Muscle of arm (tissue), 12 donors: ENCODE results near the gene FLNC. TPM values are rescaled to one million over a fixed set of nuclear protein-coding genes. Genes with fewer than 3 reads are reported as not detected.

ENCODE experiments used
- DNase-seq: peaks from one replicate; pipeline ENCODE4 v3.0.0-alpha.2; 2013
- polyA plus RNA-seq, 12 donors: library from polyadenylated mRNA; unstranded; fragments of 120-200 nt; gene quantifications; one replicate each; pipeline ENCODE4 v1.2.1, GENCODE V29; 2013; ENCODE audit not compliant: insufficient read length in 12 of 12

Gene FLNC
- polyA plus RNA-seq, 12 donors, result 192 to 1,098 (median 430) TPM

DNA sequence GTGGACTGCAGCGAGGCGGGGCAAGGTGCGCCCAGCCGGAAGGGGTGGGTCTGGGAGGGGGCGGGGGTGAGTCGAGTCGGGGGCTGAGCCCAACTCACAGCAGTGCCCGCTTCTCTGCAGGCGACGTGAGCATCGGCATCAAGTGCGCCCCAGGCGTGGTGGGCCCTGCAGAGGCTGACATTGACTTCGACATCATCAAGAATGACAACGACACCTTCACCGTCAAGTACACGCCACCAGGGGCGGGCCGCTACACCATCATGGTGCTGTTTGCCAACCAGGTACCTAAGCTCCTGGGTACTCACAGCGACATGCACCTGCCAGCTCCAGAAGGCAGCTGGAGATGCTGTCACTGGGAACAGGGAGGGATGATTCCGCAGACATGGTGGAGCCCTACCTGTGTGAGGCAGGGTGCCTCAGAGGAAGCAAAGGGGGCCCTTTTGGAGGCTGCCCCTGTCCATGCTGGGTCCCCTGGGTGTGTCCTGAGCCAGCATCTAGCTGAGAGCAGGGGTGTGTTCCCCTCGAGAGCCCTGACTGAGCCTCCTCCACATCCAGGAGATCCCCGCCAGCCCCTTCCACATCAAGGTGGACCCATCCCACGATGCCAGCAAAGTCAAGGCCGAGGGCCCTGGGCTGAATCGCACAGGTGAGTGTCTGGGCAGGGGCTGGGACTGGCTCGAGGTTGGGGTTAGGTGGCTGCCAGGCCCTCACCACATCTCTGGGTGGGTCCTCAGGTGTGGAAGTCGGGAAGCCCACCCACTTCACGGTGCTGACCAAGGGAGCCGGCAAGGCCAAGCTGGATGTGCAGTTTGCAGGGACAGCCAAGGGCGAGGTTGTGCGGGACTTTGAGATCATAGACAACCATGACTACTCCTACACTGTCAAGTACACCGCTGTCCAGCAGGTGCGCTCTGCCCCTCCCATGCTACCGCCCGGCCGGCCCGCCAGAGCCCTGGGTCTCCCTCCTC is 12.8 kb downstream of the FLNC start:
- DNase-seq, result no peak

- no peak for DNase-seq
Observed at GRCh38 chr7:128843938-128844621, 13.9 kb downstream of the FLNC start.

GRCh38 chr7:128844777-128845311 is 14.6 kb downstream of the FLNC start:
- no peak for DNase-seq

GRCh38 chr7:128845475-128845874 is 15.3 kb downstream of the FLNC start:
- DNase-seq, result no peak

DNA sequence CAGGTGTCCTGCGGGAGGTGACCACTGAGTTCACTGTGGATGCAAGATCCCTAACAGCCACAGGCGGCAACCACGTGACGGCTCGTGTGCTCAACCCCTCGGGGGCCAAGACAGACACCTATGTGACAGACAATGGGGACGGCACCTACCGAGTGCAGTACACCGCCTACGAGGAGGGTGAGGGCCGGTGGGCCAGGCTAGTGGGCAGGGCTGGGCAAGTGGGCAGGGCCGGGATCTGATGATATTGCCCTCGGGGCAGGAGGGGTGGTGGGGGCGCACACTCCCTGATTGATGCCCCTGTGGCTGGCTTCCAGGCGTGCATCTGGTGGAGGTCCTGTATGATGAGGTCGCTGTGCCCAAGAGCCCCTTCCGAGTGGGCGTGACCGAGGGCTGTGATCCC is 15.8 kb downstream of the FLNC start:
- no peak for DNase-seq

- DNase-seq, result no peak
Observed at GRCh38 chr7:128846781-128847444, 16.7 kb downstream of the FLNC start.

- no peak for DNase-seq
Observed at GRCh38 chr7:128847721-128848211, 17.6 kb downstream of the FLNC start.

GRCh38 chr7:128848289-128849155 is 18.3 kb downstream of the FLNC start:
- DNase-seq, result no peak

DNA sequence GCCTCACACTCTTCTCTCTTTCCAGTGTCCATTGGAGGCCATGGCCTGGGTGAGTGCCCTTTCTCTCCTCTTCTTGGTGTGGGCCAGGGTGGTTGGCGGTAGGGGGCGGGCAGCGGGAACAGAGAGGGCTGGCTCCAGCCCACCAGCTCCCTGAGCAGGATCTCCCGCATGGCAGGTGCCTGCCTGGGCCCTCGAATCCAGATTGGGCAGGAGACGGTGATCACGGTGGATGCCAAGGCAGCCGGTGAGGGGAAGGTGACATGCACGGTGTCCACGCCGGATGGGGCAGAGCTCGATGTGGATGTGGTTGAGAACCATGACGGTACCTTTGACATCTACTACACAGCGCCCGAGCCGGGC is 18.9 kb downstream of the FLNC start:
- DNase-seq, result no peak

DNA sequence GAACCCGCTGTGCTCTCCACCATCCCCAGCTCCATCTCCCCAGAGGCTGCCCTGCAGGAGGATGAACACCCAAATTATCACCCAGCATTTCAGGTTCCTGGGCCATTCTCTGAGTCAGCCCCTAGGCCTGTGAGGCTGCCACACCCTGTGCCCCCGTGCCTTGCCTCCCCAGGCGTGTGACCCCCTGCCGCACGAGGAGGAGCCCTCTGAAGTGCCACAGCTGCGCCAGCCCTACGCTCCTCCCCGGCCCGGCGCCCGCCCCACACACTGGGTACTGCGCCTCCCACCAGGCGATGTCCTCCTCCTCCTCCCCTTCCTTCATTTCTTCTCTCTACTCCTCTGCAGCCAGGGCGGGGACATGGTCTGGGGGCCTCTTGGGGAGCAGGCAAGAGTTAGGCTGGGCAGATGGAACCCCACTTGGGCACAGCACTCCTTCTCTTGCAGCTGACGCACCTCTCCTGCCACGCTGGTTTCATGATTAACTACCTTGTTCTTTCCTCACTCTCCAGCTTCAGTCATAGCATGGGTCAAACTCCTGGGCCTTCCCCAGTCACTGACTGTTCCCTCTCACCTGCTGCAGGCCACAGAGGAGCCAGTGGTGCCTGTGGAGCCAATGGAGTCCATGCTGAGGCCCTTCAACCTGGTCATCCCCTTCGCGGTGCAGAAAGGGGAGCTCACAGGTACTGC is 19.7 kb downstream of the FLNC start:
- no peak for DNase-seq

DNA sequence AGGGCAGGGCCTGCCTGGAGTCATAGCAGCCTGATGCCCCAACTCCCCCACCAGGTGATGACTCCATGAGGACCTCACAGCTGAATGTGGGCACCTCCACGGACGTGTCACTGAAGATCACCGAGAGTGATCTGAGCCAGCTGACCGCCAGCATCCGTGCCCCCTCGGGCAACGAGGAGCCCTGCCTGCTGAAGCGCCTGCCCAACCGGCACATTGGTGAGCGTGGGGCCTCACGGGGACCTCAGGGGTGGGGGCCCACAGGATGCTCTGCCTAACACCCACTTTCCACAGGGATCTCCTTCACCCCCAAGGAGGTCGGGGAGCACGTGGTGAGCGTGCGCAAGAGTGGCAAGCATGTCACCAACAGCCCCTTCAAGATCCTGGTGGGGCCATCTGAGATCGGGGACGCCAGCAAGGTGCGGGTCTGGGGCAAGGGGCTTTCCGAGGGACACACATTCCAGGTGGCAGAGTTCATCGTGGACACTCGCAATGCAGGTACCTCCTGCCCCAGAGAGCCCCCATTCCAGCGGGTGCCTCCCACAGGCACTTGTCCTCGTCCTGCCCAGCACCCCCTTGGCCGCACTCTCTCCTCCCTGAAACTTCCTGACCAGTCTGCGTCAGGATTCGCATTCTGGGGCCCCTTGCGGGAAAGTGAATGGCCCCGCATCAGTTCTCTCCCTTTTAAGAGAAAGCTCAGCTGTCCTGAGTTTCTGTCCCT is 22.5 kb downstream of the FLNC start:
- no peak for DNase-seq

DNA sequence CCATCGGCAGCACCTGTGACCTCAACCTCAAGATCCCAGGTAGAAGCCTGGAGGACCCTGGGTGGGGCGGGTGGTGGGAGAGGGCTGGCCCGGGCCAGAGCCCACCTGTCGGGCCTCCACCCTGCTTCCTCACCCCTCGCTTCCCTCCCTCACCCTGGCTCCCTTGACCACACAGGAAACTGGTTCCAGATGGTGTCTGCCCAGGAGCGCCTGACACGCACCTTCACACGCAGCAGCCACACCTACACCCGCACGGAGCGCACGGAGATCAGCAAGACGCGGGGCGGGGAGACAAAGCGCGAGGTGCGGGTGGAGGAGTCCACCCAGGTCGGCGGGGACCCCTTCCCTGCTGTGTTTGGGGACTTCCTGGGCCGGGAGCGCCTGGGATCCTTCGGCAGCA is 23.6 kb downstream of the FLNC start:
- DNase-seq, result no peak

- no peak for DNase-seq
Observed at GRCh38 chr7:128854396-128854795, 24.2 kb downstream of the FLNC start.

DNA sequence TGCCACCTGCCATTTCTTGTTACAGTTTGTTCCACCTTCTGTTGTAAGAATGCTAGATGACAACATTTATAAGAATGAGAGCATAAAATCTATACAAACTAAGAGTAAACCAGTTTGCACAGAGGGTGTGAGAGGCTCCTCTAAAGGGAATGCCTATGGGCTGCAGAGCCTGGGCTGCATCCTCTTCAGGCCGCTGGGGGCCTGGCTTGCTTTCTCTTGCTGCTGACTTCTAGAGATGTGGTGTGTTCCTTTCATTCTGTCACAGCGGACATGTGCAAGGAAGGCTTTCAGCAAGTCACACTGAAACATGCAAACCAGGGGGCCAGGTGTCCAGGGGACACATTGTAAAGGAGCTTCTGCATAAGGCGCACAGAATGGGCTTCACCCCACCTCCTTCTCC is 25.4 kb downstream of the FLNC start:
- no peak for DNase-seq

- DNase-seq, result no peak
Observed at GRCh38 chr7:128856001-128856718, 26.0 kb downstream of the FLNC start.

DNA sequence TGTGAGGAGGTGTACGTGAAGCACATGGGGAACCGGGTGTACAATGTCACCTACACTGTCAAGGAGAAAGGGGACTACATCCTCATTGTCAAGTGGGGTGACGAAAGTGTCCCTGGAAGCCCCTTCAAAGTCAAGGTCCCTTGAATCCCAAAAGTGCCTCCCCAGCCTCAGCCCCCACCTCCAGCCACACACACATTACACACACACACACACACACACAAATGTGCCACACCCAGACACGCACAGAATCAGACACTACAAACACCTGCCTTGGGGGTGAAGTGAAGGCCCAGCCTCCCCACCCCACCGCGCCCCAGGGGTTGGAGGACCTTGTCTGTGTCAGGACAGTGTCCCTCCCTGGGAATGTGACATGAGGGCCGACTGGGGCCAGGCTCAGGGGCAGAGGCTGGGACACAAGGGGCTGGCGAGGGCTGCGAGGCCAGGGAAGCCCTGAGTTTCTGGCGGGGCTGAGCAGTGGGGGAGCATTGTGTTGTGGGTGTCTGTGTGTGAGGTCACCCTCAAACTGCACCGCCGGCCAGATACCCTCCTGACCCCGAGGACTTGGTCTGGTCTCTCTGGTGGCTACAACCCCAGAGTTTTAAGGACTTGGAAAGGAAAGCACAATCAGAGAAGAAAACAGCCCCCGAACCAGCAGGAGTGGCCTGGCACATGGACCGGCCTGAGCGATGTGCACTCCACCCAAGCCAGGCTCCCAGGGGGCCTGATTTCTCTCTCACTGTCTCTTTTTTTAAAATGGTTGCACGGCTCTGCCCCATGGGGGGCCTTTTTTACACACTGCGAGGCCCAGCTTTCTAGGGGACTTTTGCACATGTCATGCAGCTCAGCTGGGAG is 28.4 kb downstream of the FLNC start:
- DNase-seq, result peak; percentile 43

GRCh38 chr7:128859232-128860157 is 29.3 kb downstream of the FLNC start:
- DNase-seq, result no peak
